Measurements from ENCODE around the gene GCK. TPM values are rescaled to one million over a fixed set of nuclear protein-coding genes. Genes with fewer than 3 reads are reported as not detected.
A peak's percentile ranks its signal among the peaks of the same experiment; 100 is the strongest.

GCK gene
- polyA plus RNA-seq, 1 experiment, result 0.35 TPM

DNA sequence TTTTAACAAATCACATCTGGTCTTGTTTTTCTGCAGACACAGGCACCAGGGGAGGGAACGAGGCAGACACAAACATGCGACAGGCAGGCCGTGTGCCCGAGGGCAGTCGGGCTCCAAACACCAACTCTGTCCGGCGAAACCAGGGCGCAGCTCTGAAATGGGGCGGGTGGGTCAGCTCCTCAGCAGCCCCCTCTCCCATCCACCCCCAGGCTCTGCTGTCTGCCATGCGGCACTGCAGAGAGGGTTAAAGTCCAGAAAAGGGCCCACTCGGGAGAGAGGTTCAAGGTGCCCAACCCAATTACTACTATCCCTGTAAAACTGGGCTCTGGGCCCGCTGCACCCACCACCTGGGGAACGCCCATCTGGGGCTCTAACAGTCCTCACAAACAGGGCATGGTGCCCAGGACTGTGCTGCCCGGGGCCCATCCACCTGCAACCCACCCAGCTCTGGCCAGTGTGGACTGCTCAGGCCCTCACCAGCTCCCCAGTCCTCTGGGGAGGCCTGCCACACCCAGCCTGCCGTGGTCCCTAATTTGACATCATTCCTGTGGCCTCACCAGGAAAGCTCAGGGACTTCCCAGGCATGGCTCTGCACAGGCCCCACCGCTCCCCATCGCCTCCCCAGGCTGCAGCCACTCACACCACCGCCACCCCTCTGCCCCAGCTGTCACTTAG is 30.3 kb upstream of the GCK start:
- Histone ChIP-seq H3K27me3 (ENCODE audit: control insufficient read depth, insufficient read depth, low read length) (peaks cover 15% of the 10 kb centered on the region), H3K4me3 (ENCODE audit: low read depth, low read length) (no peak overlapping the region), H3K9me3 (ENCODE audit: control insufficient read depth, insufficient read depth, low read length) (peaks cover 20% of the 10 kb centered on the region), H3K27ac (ENCODE audit: low read depth, low read length) (no peak overlapping the region)
- no peak for DNase-seq (ENCODE audit: low read depth, low spot score)
- CTCF ChIA-PET, result interaction anchor here (0.7 to 1.0 kb wide), 3 partner anchors 133 to 346 kb away, joined by 3 to 6 read pairs (median 4); no protein-coding TSS in a partner anchor
- TF ChIP-seq CTCF (IDR thresholded peaks at IDR 0.05; ENCODE audit: low read depth, low read length), result no peak
- POLR2A ChIA-PET, result no interaction called here

- ChIA-PET CTCF (interaction anchor here (0.7 to 1.0 kb wide), 3 partner anchors 134 to 347 kb away, joined by 3 to 6 read pairs (median 4); no protein-coding TSS in a partner anchor), POLR2A (no interaction called here)
- DNase-seq (ENCODE audit: low read depth, low spot score), result no peak
- Histone ChIP-seq H3K27me3 (ENCODE audit: control insufficient read depth, insufficient read depth, low read length) (peaks cover 8% of the 10 kb centered on the region), H3K4me3 (ENCODE audit: low read depth, low read length) (no peak overlapping the region), H3K9me3 (ENCODE audit: control insufficient read depth, insufficient read depth, low read length) (peaks cover 20% of the 10 kb centered on the region), H3K27ac (ENCODE audit: low read depth, low read length) (no peak overlapping the region)
- peak; percentile 26; the same call in 1 of the 2 replicates for TF ChIP-seq CTCF (IDR thresholded peaks at IDR 0.05; ENCODE audit: low read depth, low read length)
These were observed 29.4 kb upstream of the GCK start for GRCh38 chr7:44218418-44219201.

DNA sequence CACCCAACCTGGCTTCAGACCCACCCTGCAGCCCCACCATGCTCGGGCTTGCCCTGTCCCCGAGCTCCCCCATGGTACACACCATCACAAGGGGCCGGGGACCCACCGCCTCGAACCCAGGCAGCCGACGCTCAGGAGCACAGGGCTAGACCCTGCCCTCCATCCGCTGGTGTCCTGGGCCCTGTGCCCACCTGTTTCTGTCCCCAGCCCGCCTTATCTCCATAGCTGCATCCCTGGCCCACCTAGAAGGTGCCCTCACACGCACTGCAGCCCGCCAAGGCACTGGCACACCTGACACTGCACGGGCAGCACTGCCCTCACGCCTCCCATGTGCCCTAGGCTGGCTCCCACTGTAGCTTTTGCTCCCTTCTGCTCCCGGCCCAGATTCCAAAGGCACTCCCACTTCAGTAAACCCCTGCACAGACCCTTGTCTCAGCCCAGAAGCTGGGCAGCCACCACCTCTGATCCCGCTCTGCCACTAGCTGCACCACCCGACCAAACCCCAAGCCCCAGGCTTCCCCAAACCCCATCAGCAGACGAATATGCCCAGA is 28.7 kb upstream of the GCK start:
- H3K27me3 ChIP-seq (ENCODE audit: control insufficient read depth, insufficient read depth, low read length), result peaks cover 2% of the 10 kb centered on the region
- CTCF ChIA-PET, result no interaction called here

DNA sequence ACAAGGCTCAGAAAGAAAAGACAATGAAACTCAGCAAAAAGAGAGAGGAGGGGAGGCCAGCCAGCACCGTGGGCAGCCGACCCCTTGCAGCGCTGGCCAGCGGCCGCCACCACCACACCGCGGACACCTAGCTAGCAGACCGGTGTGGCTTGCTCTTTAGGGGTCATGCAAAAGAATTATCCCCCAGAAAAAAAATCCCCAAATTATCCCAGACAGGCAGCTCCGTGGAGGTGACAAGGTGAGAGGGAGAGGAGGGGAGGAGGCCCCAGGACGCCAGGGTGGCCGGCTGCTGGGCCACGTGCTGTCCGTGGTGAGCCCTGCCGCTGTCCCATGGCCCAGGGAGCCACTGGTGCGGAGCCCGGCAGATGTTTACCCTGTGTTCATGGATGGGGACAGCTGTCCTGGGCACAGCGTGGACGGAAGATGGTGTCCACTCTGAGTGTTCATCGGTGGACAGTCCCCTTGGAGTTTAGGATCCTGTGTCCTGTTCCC is 28.0 kb upstream of the GCK start:
- CTCF ChIA-PET, result no interaction called here
- DNase-seq (ENCODE audit: low read depth, low spot score), result no peak
- POLR2A ChIA-PET, result no interaction called here
- Histone ChIP-seq H3K9me3 (ENCODE audit: control insufficient read depth, insufficient read depth, low read length) (peaks cover 20% of the 10 kb centered on the region), H3K27me3 (ENCODE audit: control insufficient read depth, insufficient read depth, low read length) (no peaks in the 10 kb centered on the region), H3K4me3 (ENCODE audit: low read depth, low read length) (no peak overlapping the region), H3K27ac (ENCODE audit: low read depth, low read length) (no peak overlapping the region)
- no peak for TF ChIP-seq CTCF (IDR thresholded peaks at IDR 0.05; ENCODE audit: low read depth, low read length)

More for the DNA sequence above, 28.7 kb upstream of the GCK start:
- POLR2A ChIA-PET, result no interaction called here
- TF ChIP-seq CTCF (IDR thresholded peaks at IDR 0.05; ENCODE audit: low read depth, low read length), result no peak
- Histone ChIP-seq H3K4me3 (ENCODE audit: low read depth, low read length) (no peak overlapping the region), H3K9me3 (ENCODE audit: control insufficient read depth, insufficient read depth, low read length) (peaks cover 20% of the 10 kb centered on the region), H3K27ac (ENCODE audit: low read depth, low read length) (no peak overlapping the region)
- DNase-seq (ENCODE audit: low read depth, low spot score), result no peak

Measured in AG04450 (cell line).